CD4-positive, alpha-beta T cell (primary cell): ENCODE results near the gene EPS8L3. TPM values are rescaled to one million over a fixed set of nuclear protein-coding genes. Genes with fewer than 3 reads are reported as not detected.

ENCODE experiments used
- ATAC-seq: fragments of 200-7000 bp; cut with Tn5 transposase; one replicate; pipeline ENCODE4 v1.10.0; 2022; ENCODE audit warnings: mild to moderate bottlenecking; ENCODE audit not compliant: poor library complexity
- CTCF ChIA-PET: fragments of 350-600 bp; sonication (Branson Sonifier 250); formaldehyde crosslinking; loops from one replicate; lab custom pipeline; 2021; ENCODE audit warnings: antibody characterized with exemption, inconsistent platforms; lab: Charles Lee
- POLR2A ChIA-PET: fragments of 350-600 bp; sonication (Branson Sonifier 250); formaldehyde crosslinking; loops from one replicate; lab custom pipeline; 2021; ENCODE audit warnings: antibody characterized with exemption, inconsistent platforms; lab: Charles Lee
- DNase-seq, 14 experiments: peaks; one replicate each; pipeline ENCODE4 v3.0.0-alpha.2; 2013 to 2020; ENCODE audit warnings: mixed read lengths in 2 of 14
- H3K27ac ChIP-seq, 2 donors: one replicate each; pipeline versions ENCODE4 v1.5.1 to v1.7.0; 2013; ENCODE audit warnings: low read length in 2 of 2, low read depth in 1 of 2, mild to moderate bottlenecking in 1 of 2
- H3K27me3 ChIP-seq, 2 experiments: 1 replicate in 1 of 2; 2 replicates in 1 of 2; pipeline versions ENCODE4 v1.6.1 to v1.7.0; 2013; ENCODE audit warnings: low read length in 2 of 2, control low read depth in 1 of 2, mild to moderate bottlenecking in 1 of 2, moderate library complexity in 1 of 2; ENCODE audit not compliant: insufficient read depth in 2 of 2, control insufficient read depth in 1 of 2
- H3K36me3 ChIP-seq: one replicate; pipeline ENCODE4 v1.6.1; 2013; ENCODE audit warnings: low read length, control low read depth; ENCODE audit not compliant: insufficient read depth
- H3K4me1 ChIP-seq: one replicate; pipeline ENCODE4 v1.6.1; 2013; ENCODE audit warnings: low read length, control low read depth; ENCODE audit not compliant: insufficient read depth
- H3K4me3 ChIP-seq: one replicate; pipeline ENCODE4 v1.5.1; 2013; ENCODE audit warnings: mild to moderate bottlenecking, low read length, moderate library complexity
- H3K9me3 ChIP-seq, 2 experiments: 1 replicate in 1 of 2; 2 replicates in 1 of 2; pipeline versions ENCODE4 v1.6.1 to v1.7.0; 2013; ENCODE audit warnings: low read length in 2 of 2, mild to moderate bottlenecking in 2 of 2, control low read depth in 1 of 2, moderate library complexity in 1 of 2; ENCODE audit not compliant: control insufficient read depth in 1 of 2, insufficient read depth in 1 of 2
- H3K27ac Mint-ChIP-seq: one replicate; pipeline ENCODE4 v1.8.0; 2020; ENCODE audit warnings: mixed read lengths
- H3K27me3 Mint-ChIP-seq: one replicate; pipeline ENCODE4 v1.8.0; 2021; ENCODE audit warnings: mixed read lengths
- H3K36me3 Mint-ChIP-seq: one replicate; pipeline ENCODE4 v1.8.0; 2021; ENCODE audit warnings: low read depth, mixed read lengths
- H3K4me1 Mint-ChIP-seq: one replicate; pipeline ENCODE4 v1.8.0; 2021; ENCODE audit warnings: low read depth, mixed read lengths
- H3K4me3 Mint-ChIP-seq: one replicate; pipeline ENCODE4 v1.8.0; 2020; ENCODE audit warnings: mild to moderate bottlenecking, mixed read lengths
- H3K9me3 Mint-ChIP-seq: one replicate; pipeline ENCODE4 v1.8.0; 2020; ENCODE audit warnings: mixed read lengths
- CTCF ChIP-seq: fragments of 200-600 bp; IDR thresholded peaks from one replicate; pipeline ENCODE4 v1.8.0; 2022; ENCODE audit warnings: antibody characterized with exemption, mild to moderate bottlenecking
- intact Hi-C, 2 experiments: fragments of 100-400 bp; cut with DNase I in 1 of 2; cut with micrococcal nuclease in 1 of 2; formaldehyde crosslinking; loops; one replicate each; pipeline versions ENCODE4 v1.15.1 to v1.9.0; 2023 to 2025; cut with DNase I, micrococcal nuclease
- total RNA-seq, 174 experiments: library from RNA in 2 of 174; stranded (reverse) in 2 of 174; gene quantifications; one replicate each; pipeline ENCODE4 v1.2.3 and lab custom pipeline; 2021 to 2026

EPS8L3 gene
- total RNA-seq, 2 experiments from 2014 or later: not detected

DNA sequence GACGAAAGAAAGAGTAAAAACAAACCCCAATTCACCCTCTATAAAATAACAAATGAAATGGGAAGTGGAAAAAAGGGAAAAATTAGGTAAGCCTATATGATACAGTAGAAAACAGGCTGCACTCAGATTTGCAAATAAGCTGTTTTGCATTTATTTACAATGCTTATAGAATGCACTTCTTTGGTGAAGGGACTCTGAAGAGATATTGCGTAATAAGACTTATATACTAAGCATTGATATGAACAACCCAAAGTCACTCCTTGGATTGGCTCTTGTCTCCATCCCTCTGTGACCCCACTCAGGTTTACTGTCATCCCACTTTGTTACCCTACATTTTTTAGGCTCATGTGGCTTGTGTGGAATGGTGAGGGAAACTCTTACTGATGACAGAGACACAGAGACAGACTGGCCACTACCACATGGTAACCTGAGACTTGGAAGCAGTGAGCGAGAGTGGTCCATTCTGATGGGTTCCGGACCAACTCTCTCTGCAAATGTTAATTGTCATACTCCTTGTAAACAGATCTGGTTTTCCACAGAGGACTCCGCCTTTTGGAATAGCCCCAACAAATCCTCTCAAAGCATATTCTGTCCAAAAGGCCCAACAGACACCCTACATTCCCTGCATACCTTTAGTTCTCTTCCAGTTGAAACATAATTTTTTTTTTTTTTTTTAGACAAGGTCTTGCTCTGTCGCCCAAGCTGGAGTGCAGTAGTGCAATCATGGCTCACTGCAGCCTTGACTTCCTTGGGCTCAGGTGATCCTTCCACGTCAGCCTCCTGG is 40.6 kb downstream of the EPS8L3 start:
- Mint-ChIP-seq H3K27me3 (no peaks in the 10 kb centered on the region), H3K4me3 (no peak overlapping the region), H3K27ac (no peak overlapping the region), H3K9me3 (no peaks in the 10 kb centered on the region), H3K4me1 (no peaks in the 10 kb centered on the region), H3K36me3 (no peaks in the 10 kb centered on the region)
- no peak for ATAC-seq
- no peak for TF ChIP-seq CTCF
- ChIA-PET POLR2A (no interaction called here), CTCF (no interaction called here)
- Histone ChIP-seq H3K4me3 (no peak overlapping the region), H3K4me1 (no peaks in the 10 kb centered on the region), H3K27ac (no peak overlapping the region), H3K27me3 (peaks cover 0 to 3% of the 10 kb centered on the region in 2 experiments), H3K36me3 (no peaks in the 10 kb centered on the region), H3K9me3 (no peaks in the 10 kb centered on the region)
- no peak for DNase-seq
- intact Hi-C loops: no loop called here

GRCh38 chr1:109721971-109722370 is 41.8 kb downstream of the EPS8L3 start:
- no peaks in the 10 kb centered on the region for H3K36me3 ChIP-seq
- Mint-ChIP-seq H3K27me3 (peaks cover 4% of the 10 kb centered on the region), H3K9me3 (no peaks in the 10 kb centered on the region), H3K4me3 (no peak overlapping the region), H3K36me3 (no peaks in the 10 kb centered on the region), H3K27ac (no peak overlapping the region), H3K4me1 (no peaks in the 10 kb centered on the region)
- H3K4me1 ChIP-seq: no peaks in the 10 kb centered on the region
- H3K9me3 ChIP-seq: no peaks in the 10 kb centered on the region
- CTCF ChIA-PET: no interaction called here
- H3K27me3 ChIP-seq: peaks cover 0 to 1% of the 10 kb centered on the region in 2 experiments
- DNase-seq: no peak
- no peak for TF ChIP-seq CTCF
- intact Hi-C loops: no loop called here
- POLR2A ChIA-PET: no interaction called here
- H3K27ac ChIP-seq: no peak overlapping the region
- H3K4me3 ChIP-seq: no peak overlapping the region
- ATAC-seq: no peak

- Histone ChIP-seq H3K27me3 (no peaks in the 10 kb centered on the region), H3K9me3 (no peaks in the 10 kb centered on the region), H3K27ac (no peak overlapping the region), H3K4me1 (no peaks in the 10 kb centered on the region), H3K36me3 (no peaks in the 10 kb centered on the region), H3K4me3 (no peak overlapping the region)
- intact Hi-C loops: no loop called here
- Mint-ChIP-seq H3K36me3 (no peaks in the 10 kb centered on the region), H3K4me3 (no peak overlapping the region), H3K4me1 (no peaks in the 10 kb centered on the region), H3K27me3 (peaks cover 4% of the 10 kb centered on the region), H3K9me3 (no peaks in the 10 kb centered on the region), H3K27ac (no peak overlapping the region)
- ChIA-PET POLR2A (no interaction called here), CTCF (no interaction called here)
- DNase-seq: no peak
- no peak for ATAC-seq
- TF ChIP-seq CTCF: no peak
Measured at GRCh38 chr1:109721042-109721441, 42.7 kb downstream of the EPS8L3 start.
